GM23338 (cell line): Measurements from ENCODE around the gene JMJD7. TPM values are rescaled to one million over a fixed set of nuclear protein-coding genes. Genes with fewer than 3 reads are reported as not detected.

Source experiments
- ATAC-seq: fragments of 200-7000 bp; cut with Tn5 transposase; 3 replicates; pipeline ENCODE4 v1.9.1; 2020
- DNase-seq: peaks from one replicate; pipeline ENCODE4 v3.0.0-alpha.2; 2015; ENCODE audit warnings: low spot score
- H2AFZ ChIP-seq: fragments of 200-600 bp; sonication (generic); 2 replicates; pipeline ENCODE4 v1.8.0; 2016; ENCODE audit warnings: antibody characterized with exemption, mild to moderate bottlenecking, moderate library complexity
- H3F3A ChIP-seq: fragments of 200-600 bp; sonication (generic); replicated peaks from 2 replicates; pipeline ENCODE4 v1.8.0; 2017; ENCODE audit warnings: antibody characterized with exemption, mixed run types, low read depth
- H3K27ac ChIP-seq: fragments of 200-600 bp; sonication (generic); 2 replicates; pipeline ENCODE4 v1.6.1; 2016; ENCODE audit warnings: low read depth
- H3K27me3 ChIP-seq: fragments of 200-600 bp; sonication (generic); 2 replicates; pipeline ENCODE4 v1.8.0; 2016; ENCODE audit warnings: mild to moderate bottlenecking, mixed run types, moderate library complexity; ENCODE audit not compliant: insufficient read depth
- H3K36me3 ChIP-seq: fragments of 200-600 bp; sonication (generic); 2 replicates; pipeline ENCODE4 v1.8.0; 2016; ENCODE audit warnings: mild to moderate bottlenecking; ENCODE audit not compliant: insufficient read depth
- H3K4me1 ChIP-seq: fragments of 200-600 bp; sonication (generic); 2 replicates; pipeline ENCODE4 v1.8.0; 2016; ENCODE audit warnings: mild to moderate bottlenecking, moderate library complexity; ENCODE audit not compliant: insufficient read depth
- H3K4me2 ChIP-seq: fragments of 200-600 bp; sonication (generic); 2 replicates; pipeline ENCODE4 v1.7.1; 2017; ENCODE audit warnings: mixed run types
- H3K4me3 ChIP-seq: fragments of 200-600 bp; sonication (generic); 2 replicates; pipeline ENCODE4 v1.6.1; 2016; ENCODE audit warnings: mixed run types
- H3K79me2 ChIP-seq: fragments of 200-600 bp; sonication (generic); replicated peaks from 2 replicates; pipeline ENCODE4 v1.8.0; 2017; ENCODE audit warnings: mild to moderate bottlenecking; ENCODE audit not compliant: insufficient read depth
- H3K9me2 ChIP-seq: fragments of 200-600 bp; sonication (generic); 2 replicates; pipeline ENCODE4 v1.8.0; 2017; ENCODE audit not compliant: insufficient read depth
- H4K20me1 ChIP-seq: fragments of 200-600 bp; sonication (generic); replicated peaks from 2 replicates; pipeline ENCODE4 v1.8.0; 2017; ENCODE audit warnings: mild to moderate bottlenecking; ENCODE audit not compliant: insufficient read depth
- H3K27ac Mint-ChIP-seq: 2 replicates; pipeline ENCODE4 v1.8.0; 2020; ENCODE audit warnings: inconsistent platforms, mild to moderate bottlenecking, moderate library complexity, mixed read lengths
- H3K27me3 Mint-ChIP-seq: 3 replicates; pipeline ENCODE4 v1.8.0; 2022; ENCODE audit warnings: low read depth, mild to moderate bottlenecking, moderate library complexity, mixed read lengths, inconsistent platforms; ENCODE audit not compliant: insufficient read depth, poor library complexity
- H3K36me3 Mint-ChIP-seq: 3 replicates; pipeline ENCODE4 v1.8.0; 2021; ENCODE audit warnings: low read depth, mild to moderate bottlenecking, inconsistent platforms, moderate library complexity, mixed read lengths
- H3K4me1 Mint-ChIP-seq: 3 replicates; pipeline ENCODE4 v1.8.0; 2020; ENCODE audit warnings: mild to moderate bottlenecking, inconsistent platforms, mixed read lengths
- H3K4me3 Mint-ChIP-seq: 3 replicates; pipeline ENCODE4 v1.8.0; 2021; ENCODE audit warnings: moderate library complexity, mild to moderate bottlenecking, inconsistent platforms, mixed read lengths
- H3K9me3 Mint-ChIP-seq: 3 replicates; pipeline ENCODE4 v1.8.0; 2020; ENCODE audit warnings: moderate library complexity, mild to moderate bottlenecking, inconsistent platforms, mixed read lengths
- CREB1 ChIP-seq: fragments of 250-450 bp; sonication (Bioruptor Pico); IDR thresholded peaks from 2 replicates; pipeline ENCODE4 v1.5.0; 2020; ENCODE audit warnings: low read depth, mild to moderate bottlenecking, moderate library complexity
- EZH2 ChIP-seq: fragments of 200-600 bp; sonication (generic); IDR thresholded peaks from one replicate; pipeline ENCODE4 v1.8.0; 2017; ENCODE audit warnings: antibody characterized with exemption, mild to moderate bottlenecking, low read depth; ENCODE audit not compliant: unreplicated experiment
- EZH2phosphoT487 ChIP-seq: fragments of 200-600 bp; sonication (generic); IDR thresholded peaks from one replicate; pipeline ENCODE4 v1.8.1; 2018; ENCODE audit warnings: antibody characterized with exemption; ENCODE audit not compliant: unreplicated experiment
- JUNB ChIP-seq: IDR thresholded peaks from one replicate; pipeline ENCODE4 v1.6.1; 2016; ENCODE audit warnings: antibody characterized with exemption; ENCODE audit not compliant: unreplicated experiment
- NANOG ChIP-seq: IDR thresholded peaks from 2 replicates; pipeline ENCODE4 v1.6.1; 2016; ENCODE audit warnings: antibody characterized with exemption, borderline replicate concordance
- POLR2AphosphoS5 ChIP-seq: IDR thresholded peaks from 2 replicates; pipeline ENCODE4 v1.6.1; 2016; ENCODE audit warnings: antibody characterized with exemption, low read depth
- STAT1 ChIP-seq: IDR thresholded peaks from one replicate; pipeline ENCODE4 v1.6.1; 2016; ENCODE audit warnings: antibody characterized with exemption; ENCODE audit not compliant: unreplicated experiment
- ZNF114 ChIP-seq: fragments of 250-450 bp; sonication (Bioruptor Pico); IDR thresholded peaks from 2 replicates; pipeline ENCODE4 v1.5.0; 2020; ENCODE audit warnings: mild to moderate bottlenecking, moderate library complexity
- ZNF331 ChIP-seq: fragments of 250-450 bp; sonication (Bioruptor Pico); IDR thresholded peaks from 2 replicates; pipeline ENCODE4 v1.5.0; 2020; ENCODE audit warnings: low read depth, mild to moderate bottlenecking, moderate library complexity
- polyA plus RNA-seq: library from polyadenylated mRNA; unstranded; fragments of >200 nt; fragmentation: Nextera tagmentation; extraction: Ambion mirVana; gene quantifications from 2 replicates; pipeline ENCODE4 v1.2.1, GENCODE V29; 2016
- total RNA-seq: library from RNA; depleted of rRNA; stranded (reverse); fragments of >200 nt; shearing (Covaris generic); gene quantifications from 2 replicates; pipeline ENCODE4 v1.2.3, GENCODE V29; 2014
- TF ChIP-seq, protein P1 (sequence below): IDR thresholded peaks from one replicate; pipeline ENCODE4 v1.6.1; 2018; ENCODE audit warnings: antibody characterized with exemption; ENCODE audit not compliant: unreplicated experiment
- TF ChIP-seq, protein P2 (sequence below): fragments of 250-450 bp; sonication (Bioruptor Pico); IDR thresholded peaks from 2 replicates; pipeline ENCODE4 v1.5.0; 2020; ENCODE audit warnings: mild to moderate bottlenecking, moderate library complexity
- TF ChIP-seq, protein P3 (sequence below): IDR thresholded peaks from 2 replicates; pipeline ENCODE4 v1.6.1; 2016; ENCODE audit warnings: antibody characterized with exemption
- TF ChIP-seq, protein P4 (sequence below), 2 experiments: fragments of 200-600 bp in 1 of 2; sonication (generic) in 1 of 2; conservative IDR thresholded peaks; 2 replicates each; pipeline versions ENCODE4 v1.5.1 to v1.6.1; 2016 to 2017; ENCODE audit warnings: antibody characterized with exemption in 2 of 2, low read depth in 2 of 2, mild to moderate bottlenecking in 2 of 2, moderate library complexity in 1 of 2

The JMJD7 gene
- total and polyA plus RNA-seq, 2 experiments from 2014 or later: 8.5 to 9.2 TPM

DNA sequence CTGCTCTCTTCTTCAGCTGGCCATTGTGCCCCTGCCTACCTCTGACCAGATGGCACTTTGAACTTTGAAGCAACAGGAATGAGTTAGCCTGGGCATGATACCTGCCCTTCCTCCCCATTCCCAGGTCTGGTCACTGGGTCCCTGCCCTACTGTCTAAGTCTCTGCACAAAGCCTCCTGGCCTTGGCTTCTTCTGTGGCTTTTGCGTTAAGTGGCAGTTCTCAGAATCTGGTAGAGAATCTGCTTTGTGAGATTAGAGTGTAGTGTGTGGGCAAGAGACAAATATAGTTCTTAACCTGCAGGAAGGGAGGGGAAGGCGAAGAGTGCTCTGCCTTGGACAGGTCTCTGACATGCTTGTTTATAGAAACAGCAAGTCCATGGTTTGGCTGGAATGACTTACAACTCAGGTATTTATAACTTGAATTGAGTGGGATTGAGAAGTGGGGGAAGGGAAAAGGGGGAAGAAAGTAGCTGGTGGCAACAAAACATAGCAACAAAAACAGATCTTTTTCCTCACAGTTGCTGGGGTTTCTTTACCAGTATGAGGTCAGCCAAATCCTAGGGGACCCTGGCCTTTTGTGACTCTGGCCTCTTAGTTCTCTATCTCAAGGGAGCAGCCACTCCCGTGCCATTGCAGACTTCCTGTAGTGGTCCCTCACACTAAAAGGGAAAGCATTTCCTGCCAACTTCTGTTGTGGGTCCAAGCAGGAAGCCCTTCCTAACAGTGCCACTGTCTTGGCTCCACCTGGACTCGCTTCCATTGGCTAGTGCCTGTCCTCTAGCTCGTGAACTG lies 36.9 kb upstream of the JMJD7 start:
- no peak overlapping the region for H3K4me3 Mint-ChIP-seq
- H3K4me3 ChIP-seq: no peak overlapping the region
- peaks cover 35% of the 10 kb centered on the region for H3K4me1 ChIP-seq
- no peaks in the 10 kb centered on the region; the same call in 2 of the 3 replicates for H3K36me3 Mint-ChIP-seq
- TF ChIP-seq, protein P1, sequence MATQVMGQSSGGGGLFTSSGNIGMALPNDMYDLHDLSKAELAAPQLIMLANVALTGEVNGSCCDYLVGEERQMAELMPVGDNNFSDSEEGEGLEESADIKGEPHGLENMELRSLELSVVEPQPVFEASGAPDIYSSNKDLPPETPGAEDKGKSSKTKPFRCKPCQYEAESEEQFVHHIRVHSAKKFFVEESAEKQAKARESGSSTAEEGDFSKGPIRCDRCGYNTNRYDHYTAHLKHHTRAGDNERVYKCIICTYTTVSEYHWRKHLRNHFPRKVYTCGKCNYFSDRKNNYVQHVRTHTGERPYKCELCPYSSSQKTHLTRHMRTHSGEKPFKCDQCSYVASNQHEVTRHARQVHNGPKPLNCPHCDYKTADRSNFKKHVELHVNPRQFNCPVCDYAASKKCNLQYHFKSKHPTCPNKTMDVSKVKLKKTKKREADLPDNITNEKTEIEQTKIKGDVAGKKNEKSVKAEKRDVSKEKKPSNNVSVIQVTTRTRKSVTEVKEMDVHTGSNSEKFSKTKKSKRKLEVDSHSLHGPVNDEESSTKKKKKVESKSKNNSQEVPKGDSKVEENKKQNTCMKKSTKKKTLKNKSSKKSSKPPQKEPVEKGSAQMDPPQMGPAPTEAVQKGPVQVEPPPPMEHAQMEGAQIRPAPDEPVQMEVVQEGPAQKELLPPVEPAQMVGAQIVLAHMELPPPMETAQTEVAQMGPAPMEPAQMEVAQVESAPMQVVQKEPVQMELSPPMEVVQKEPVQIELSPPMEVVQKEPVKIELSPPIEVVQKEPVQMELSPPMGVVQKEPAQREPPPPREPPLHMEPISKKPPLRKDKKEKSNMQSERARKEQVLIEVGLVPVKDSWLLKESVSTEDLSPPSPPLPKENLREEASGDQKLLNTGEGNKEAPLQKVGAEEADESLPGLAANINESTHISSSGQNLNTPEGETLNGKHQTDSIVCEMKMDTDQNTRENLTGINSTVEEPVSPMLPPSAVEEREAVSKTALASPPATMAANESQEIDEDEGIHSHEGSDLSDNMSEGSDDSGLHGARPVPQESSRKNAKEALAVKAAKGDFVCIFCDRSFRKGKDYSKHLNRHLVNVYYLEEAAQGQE: no peak
- TF ChIP-seq, protein P2, sequence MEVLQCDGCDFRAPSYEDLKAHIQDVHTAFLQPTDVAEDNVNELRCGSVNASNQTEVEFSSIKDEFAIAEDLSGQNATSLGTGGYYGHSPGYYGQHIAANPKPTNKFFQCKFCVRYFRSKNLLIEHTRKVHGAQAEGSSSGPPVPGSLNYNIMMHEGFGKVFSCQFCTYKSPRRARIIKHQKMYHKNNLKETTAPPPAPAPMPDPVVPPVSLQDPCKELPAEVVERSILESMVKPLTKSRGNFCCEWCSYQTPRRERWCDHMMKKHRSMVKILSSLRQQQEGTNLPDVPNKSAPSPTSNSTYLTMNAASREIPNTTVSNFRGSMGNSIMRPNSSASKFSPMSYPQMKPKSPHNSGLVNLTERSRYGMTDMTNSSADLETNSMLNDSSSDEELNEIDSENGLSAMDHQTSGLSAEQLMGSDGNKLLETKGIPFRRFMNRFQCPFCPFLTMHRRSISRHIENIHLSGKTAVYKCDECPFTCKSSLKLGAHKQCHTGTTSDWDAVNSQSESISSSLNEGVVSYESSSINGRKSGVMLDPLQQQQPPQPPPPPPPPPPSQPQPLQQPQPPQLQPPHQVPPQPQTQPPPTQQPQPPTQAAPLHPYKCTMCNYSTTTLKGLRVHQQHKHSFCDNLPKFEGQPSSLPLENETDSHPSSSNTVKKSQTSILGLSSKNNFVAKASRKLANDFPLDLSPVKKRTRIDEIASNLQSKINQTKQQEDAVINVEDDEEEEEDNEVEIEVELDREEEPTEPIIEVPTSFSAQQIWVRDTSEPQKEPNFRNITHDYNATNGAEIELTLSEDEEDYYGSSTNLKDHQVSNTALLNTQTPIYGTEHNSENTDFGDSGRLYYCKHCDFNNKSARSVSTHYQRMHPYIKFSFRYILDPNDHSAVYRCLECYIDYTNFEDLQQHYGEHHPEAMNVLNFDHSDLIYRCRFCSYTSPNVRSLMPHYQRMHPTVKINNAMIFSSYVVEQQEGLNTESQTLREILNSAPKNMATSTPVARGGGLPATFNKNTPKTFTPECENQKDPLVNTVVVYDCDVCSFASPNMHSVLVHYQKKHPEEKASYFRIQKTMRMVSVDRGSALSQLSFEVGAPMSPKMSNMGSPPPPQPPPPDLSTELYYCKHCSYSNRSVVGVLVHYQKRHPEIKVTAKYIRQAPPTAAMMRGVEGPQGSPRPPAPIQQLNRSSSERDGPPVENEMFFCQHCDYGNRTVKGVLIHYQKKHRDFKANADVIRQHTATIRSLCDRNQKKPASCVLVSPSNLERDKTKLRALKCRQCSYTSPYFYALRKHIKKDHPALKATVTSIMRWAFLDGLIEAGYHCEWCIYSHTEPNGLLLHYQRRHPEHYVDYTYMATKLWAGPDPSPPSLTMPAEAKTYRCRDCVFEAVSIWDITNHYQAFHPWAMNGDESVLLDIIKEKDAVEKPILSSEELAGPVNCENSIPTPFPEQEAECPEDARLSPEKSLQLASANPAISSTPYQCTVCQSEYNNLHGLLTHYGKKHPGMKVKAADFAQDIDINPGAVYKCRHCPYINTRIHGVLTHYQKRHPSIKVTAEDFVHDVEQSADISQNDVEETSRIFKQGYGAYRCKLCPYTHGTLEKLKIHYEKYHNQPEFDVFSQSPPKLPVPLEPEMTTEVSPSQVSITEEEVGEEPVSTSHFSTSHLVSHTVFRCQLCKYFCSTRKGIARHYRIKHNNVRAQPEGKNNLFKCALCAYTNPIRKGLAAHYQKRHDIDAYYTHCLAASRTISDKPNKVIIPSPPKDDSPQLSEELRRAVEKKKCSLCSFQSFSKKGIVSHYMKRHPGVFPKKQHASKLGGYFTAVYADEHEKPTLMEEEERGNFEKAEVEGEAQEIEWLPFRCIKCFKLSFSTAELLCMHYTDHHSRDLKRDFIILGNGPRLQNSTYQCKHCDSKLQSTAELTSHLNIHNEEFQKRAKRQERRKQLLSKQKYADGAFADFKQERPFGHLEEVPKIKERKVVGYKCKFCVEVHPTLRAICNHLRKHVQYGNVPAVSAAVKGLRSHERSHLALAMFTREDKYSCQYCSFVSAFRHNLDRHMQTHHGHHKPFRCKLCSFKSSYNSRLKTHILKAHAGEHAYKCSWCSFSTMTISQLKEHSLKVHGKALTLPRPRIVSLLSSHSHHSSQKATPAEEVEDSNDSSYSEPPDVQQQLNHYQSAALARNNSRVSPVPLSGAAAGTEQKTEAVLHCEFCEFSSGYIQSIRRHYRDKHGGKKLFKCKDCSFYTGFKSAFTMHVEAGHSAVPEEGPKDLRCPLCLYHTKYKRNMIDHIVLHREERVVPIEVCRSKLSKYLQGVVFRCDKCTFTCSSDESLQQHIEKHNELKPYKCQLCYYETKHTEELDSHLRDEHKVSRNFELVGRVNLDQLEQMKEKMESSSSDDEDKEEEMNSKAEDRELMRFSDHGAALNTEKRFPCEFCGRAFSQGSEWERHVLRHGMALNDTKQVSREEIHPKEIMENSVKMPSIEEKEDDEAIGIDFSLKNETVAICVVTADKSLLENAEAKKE (CRISPR knock-in tag): no peak
- TF ChIP-seq, protein P3, sequence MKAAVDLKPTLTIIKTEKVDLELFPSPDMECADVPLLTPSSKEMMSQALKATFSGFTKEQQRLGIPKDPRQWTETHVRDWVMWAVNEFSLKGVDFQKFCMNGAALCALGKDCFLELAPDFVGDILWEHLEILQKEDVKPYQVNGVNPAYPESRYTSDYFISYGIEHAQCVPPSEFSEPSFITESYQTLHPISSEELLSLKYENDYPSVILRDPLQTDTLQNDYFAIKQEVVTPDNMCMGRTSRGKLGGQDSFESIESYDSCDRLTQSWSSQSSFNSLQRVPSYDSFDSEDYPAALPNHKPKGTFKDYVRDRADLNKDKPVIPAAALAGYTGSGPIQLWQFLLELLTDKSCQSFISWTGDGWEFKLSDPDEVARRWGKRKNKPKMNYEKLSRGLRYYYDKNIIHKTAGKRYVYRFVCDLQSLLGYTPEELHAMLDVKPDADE: no peak
- no peak for TF ChIP-seq ZNF114 (CRISPR knock-in tag)
- no peak for TF ChIP-seq POLR2AphosphoS5
- no peak for TF ChIP-seq JUNB
- TF ChIP-seq EZH2: no peak
- TF ChIP-seq NANOG: no peak
- TF ChIP-seq STAT1: no peak
- no peak for TF ChIP-seq ZNF331
- TF ChIP-seq, protein P4, sequence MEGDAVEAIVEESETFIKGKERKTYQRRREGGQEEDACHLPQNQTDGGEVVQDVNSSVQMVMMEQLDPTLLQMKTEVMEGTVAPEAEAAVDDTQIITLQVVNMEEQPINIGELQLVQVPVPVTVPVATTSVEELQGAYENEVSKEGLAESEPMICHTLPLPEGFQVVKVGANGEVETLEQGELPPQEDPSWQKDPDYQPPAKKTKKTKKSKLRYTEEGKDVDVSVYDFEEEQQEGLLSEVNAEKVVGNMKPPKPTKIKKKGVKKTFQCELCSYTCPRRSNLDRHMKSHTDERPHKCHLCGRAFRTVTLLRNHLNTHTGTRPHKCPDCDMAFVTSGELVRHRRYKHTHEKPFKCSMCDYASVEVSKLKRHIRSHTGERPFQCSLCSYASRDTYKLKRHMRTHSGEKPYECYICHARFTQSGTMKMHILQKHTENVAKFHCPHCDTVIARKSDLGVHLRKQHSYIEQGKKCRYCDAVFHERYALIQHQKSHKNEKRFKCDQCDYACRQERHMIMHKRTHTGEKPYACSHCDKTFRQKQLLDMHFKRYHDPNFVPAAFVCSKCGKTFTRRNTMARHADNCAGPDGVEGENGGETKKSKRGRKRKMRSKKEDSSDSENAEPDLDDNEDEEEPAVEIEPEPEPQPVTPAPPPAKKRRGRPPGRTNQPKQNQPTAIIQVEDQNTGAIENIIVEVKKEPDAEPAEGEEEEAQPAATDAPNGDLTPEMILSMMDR (conservative IDR thresholded peaks at IDR 0.05; ENCODE audit: low read depth in 2 of 2): no peak
- TF ChIP-seq EZH2phosphoT487: no peak
- TF ChIP-seq CREB1 (CRISPR knock-in tag): no peak
- no peak overlapping the region for H3K27ac ChIP-seq
- peaks cover 36% of the 10 kb centered on the region for H3K4me1 Mint-ChIP-seq
- H3K9me2 ChIP-seq: no peaks in the 10 kb centered on the region
- H4K20me1 ChIP-seq: no peaks in the 10 kb centered on the region
- ATAC-seq (peak; percentile 17; the same call in 2 of the 3 replicates), DNase-seq (peak; percentile 27)
- peak overlapping the region; percentile 24 for H3K4me2 ChIP-seq
- H2AFZ ChIP-seq: no peak overlapping the region
- no peak overlapping the region; the same call in 1 of the 2 replicates for H3K27ac Mint-ChIP-seq
- no peaks in the 10 kb centered on the region for H3K27me3 ChIP-seq
- H3K9me3 Mint-ChIP-seq: no peaks in the 10 kb centered on the region
- H3K36me3 ChIP-seq: no peaks in the 10 kb centered on the region
- peaks cover 8% of the 10 kb centered on the region for H3K27me3 Mint-ChIP-seq
- H3K79me2 ChIP-seq: no peaks in the 10 kb centered on the region; the same call in 1 of the 2 replicates
- no peaks in the 10 kb centered on the region; the same call in 1 of the 2 replicates for H3F3A ChIP-seq
